Prostate gland (tissue), 2 donors: Measurements from ENCODE around the gene INTS3. TPM values are rescaled to one million over a fixed set of nuclear protein-coding genes. Genes with fewer than 3 reads are reported as not detected.

Experiments
- DNase-seq: peaks from one replicate; pipeline ENCODE4 v3.0.0-alpha.2; 2019; ENCODE audit warnings: low spot score
- H3K27ac ChIP-seq, 2 donors: fragments of 200-600 bp; sonication (generic); 2 replicates each; pipeline ENCODE4 v1.5.1; 2017 to 2019
- H3K27me3 ChIP-seq: fragments of 200-600 bp; sonication (generic); replicated peaks from 2 replicates; pipeline ENCODE4 v1.5.1; 2019; ENCODE audit not compliant: insufficient read depth
- H3K36me3 ChIP-seq, 2 donors: fragments of 200-600 bp; sonication (generic); 1 replicate in 1 of 2; 2 replicates in 1 of 2; pipeline versions ENCODE4 v1.5.1 to v1.8.1; 2017 to 2019
- H3K4me1 ChIP-seq: fragments of 200-600 bp; sonication (generic); replicated peaks from 2 replicates; pipeline ENCODE4 v1.5.1; 2019
- H3K4me3 ChIP-seq, 2 donors: fragments of 200-600 bp; sonication (generic); 2 replicates each; pipeline ENCODE4 v1.5.1; 2017 to 2019
- H3K9me3 ChIP-seq: fragments of 200-600 bp; sonication (generic); 2 replicates; pipeline ENCODE4 v1.5.1; 2017
- POLR2A ChIP-seq: fragments of 450-650 bp; IDR thresholded peaks from one replicate; pipeline ENCODE4 v1.6.1; 2016; ENCODE audit warnings: antibody characterized with exemption, mild to moderate bottlenecking
- POLR2AphosphoS5 ChIP-seq: sonication (generic); formaldehyde crosslinking; IDR thresholded peaks from one replicate; pipeline ENCODE4 v1.6.1; 2017; ENCODE audit warnings: antibody characterized with exemption
- WGBS: methylation state at CpG from one replicate; pipeline ENCODE4 v1.1.5; 2018; 5-methylcytosine and 5-hydroxymethylcytosine counted together
- intact Hi-C: fragments of 100-400 bp; cut with DNase I; formaldehyde crosslinking; loops from one replicate; pipeline ENCODE4 v1.14.2; 2022
- total RNA-seq, 2 donors: library from RNA; depleted of rRNA; stranded (reverse); fragments of >200 nt; gene quantifications; one replicate each; pipeline ENCODE4 v1.1.0, GENCODE V29; 2016
- TF ChIP-seq, protein P1 (sequence below), 4 experiments: fragments of 200-600 bp in 2 of 4; fragments of 450-650 bp in 2 of 4; sonication (generic) in 2 of 4; IDR thresholded peaks; 1 replicate in 3 of 4; 2 replicates in 1 of 4; pipeline ENCODE4 v1.5.1; 2016 to 2019; ENCODE audit warnings: antibody characterized with exemption in 4 of 4, mild to moderate bottlenecking in 2 of 4, moderate library complexity in 2 of 4

The INTS3 gene
- total RNA-seq, 2 donors from 2014 or later = 26.1 to 70.0 TPM

- DNase-seq = no peak
- no peaks in the 10 kb centered on the region for H3K27me3 ChIP-seq
- TF ChIP-seq, protein P1, sequence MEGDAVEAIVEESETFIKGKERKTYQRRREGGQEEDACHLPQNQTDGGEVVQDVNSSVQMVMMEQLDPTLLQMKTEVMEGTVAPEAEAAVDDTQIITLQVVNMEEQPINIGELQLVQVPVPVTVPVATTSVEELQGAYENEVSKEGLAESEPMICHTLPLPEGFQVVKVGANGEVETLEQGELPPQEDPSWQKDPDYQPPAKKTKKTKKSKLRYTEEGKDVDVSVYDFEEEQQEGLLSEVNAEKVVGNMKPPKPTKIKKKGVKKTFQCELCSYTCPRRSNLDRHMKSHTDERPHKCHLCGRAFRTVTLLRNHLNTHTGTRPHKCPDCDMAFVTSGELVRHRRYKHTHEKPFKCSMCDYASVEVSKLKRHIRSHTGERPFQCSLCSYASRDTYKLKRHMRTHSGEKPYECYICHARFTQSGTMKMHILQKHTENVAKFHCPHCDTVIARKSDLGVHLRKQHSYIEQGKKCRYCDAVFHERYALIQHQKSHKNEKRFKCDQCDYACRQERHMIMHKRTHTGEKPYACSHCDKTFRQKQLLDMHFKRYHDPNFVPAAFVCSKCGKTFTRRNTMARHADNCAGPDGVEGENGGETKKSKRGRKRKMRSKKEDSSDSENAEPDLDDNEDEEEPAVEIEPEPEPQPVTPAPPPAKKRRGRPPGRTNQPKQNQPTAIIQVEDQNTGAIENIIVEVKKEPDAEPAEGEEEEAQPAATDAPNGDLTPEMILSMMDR (IDR thresholded peaks at IDR 0.05) = no peak
- TF ChIP-seq POLR2A = no peak
- no peak for TF ChIP-seq POLR2AphosphoS5
- WGBS = 68% methylated on average over 11 of the region's 11 CpGs
- H3K36me3 ChIP-seq = peaks cover 0 to 21% of the 10 kb centered on the region in 2 donors
- H3K4me1 ChIP-seq = no peaks in the 10 kb centered on the region
- H3K4me3 ChIP-seq = no peak overlapping the region
- intact Hi-C loops = loop anchor here (5.0 kb wide), 1 partner anchor 93 kb away; the partner anchor contains the start of gene NPR1
- H3K9me3 ChIP-seq = no peaks in the 10 kb centered on the region
- H3K27ac ChIP-seq = no peak overlapping the region
Measured at GRCh38 chr1:153770797-153771196, 42.9 kb downstream of the INTS3 start.

DNA sequence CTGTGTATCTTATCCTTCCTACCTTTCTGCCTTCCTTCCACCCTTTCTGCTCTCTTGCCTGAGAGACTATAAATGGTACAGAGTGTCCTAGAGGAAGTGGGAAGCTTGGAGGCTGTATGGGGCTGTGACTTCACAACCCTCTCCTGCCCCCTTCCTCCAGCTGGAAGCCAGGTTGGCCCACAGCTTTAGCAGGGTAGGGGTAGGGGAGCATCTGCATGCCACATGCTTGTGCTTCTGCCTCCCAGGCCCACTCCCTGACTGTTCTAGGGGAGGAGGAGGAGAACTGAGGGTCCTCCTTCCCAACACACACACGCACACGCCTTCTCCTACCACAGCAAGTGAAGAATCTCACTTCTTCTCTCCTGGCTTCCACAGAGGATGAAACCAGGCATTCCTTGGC, 43.4 kb downstream of the INTS3 start:
- intact Hi-C loops = loop anchor here (5.0 kb wide), 1 partner anchor 94 kb away; the partner anchor contains the start of gene NPR1
- Histone ChIP-seq H3K27ac (no peak overlapping the region), H3K4me3 (no peak overlapping the region), H3K27me3 (no peaks in the 10 kb centered on the region), H3K9me3 (no peaks in the 10 kb centered on the region), H3K36me3 (peaks cover 0 to 21% of the 10 kb centered on the region in 2 donors), H3K4me1 (no peaks in the 10 kb centered on the region)
- DNase-seq = no peak
- TF ChIP-seq POLR2AphosphoS5 = no peak
- TF ChIP-seq POLR2A = no peak
- TF ChIP-seq, protein P1 (IDR thresholded peaks at IDR 0.05) = no peak
- 76% methylated on average over 2 of the region's 2 CpGs for WGBS

- H3K36me3 ChIP-seq = peaks cover 0 to 21% of the 10 kb centered on the region in 2 donors
Measured at GRCh38 chr1:153771841-153772593, 44.2 kb downstream of the INTS3 start.

DNA sequence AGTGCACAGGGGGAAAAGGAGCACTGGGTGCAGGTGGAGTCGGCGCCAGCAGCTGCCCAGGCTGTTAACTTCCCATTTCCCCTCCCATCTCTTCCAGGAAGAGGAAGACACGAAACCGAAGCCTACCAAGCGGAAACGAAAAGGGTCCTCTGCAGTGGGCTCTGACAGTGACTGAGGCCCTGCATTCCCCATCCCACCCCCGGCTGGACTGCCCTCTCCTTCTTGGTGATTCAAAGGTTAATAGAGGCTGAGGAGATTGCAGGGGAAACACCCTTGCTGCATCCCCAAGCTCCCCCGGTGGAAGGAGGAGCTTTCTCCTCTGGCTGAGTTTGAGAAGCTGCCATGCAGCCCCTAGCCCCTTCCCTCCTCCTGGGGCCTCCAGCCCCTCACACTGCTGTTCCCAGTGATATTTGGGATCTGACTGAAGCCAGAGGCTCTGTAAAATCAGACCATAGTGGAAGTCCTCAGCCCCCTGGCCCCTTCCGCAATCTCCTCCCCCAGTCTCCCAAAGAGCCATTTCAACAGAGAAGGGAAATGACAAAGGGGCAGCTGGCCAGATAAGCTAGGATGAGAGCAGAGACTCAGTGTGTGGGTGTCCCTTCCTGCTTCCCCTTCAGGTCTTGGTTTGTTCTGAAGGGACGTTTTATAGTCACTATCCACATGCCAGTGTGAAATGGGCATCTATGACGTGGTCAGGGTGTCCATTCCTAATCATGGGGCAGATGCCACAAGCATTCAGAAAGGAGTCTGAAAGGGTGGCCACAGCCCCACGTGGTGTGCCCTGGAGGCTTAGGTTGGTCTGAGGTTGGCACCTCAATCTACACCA, 45.5 kb downstream of the INTS3 start:
- Histone ChIP-seq H3K36me3 (peaks cover 0 to 11% of the 10 kb centered on the region in 2 donors), H3K9me3 (no peaks in the 10 kb centered on the region), H3K4me1 (peaks cover 7% of the 10 kb centered on the region), H3K27ac (peak overlapping the region in 1 of 2 donors; percentile 15), H3K27me3 (no peaks in the 10 kb centered on the region), H3K4me3 (no peak overlapping the region)
- TF ChIP-seq POLR2AphosphoS5 (no peak), POLR2A (no peak)
- TF ChIP-seq, protein P1 (IDR thresholded peaks at IDR 0.05) = no peak
- no peak for DNase-seq
- intact Hi-C loops = loop anchor here (5.0 kb wide), 1 partner anchor 96 kb away; the partner anchor contains the start of gene NPR1
- WGBS = 66% methylated on average over 12 of the region's 12 CpGs

More at GRCh38 chr1:153771841-153772593, 44.2 kb downstream of the INTS3 start:
- no peaks in the 10 kb centered on the region for H3K27me3 ChIP-seq
- TF ChIP-seq, protein P1 (IDR thresholded peaks at IDR 0.05) = peak in 3 of 4 experiments; percentile 13 to 29 (median 27)
- no peak for TF ChIP-seq POLR2AphosphoS5
- no peak for TF ChIP-seq POLR2A
- H3K4me1 ChIP-seq = no peaks in the 10 kb centered on the region
- no peak overlapping the region for H3K27ac ChIP-seq
- intact Hi-C loops = loop anchor here (5.0 kb wide), 1 partner anchor 95 kb away; the partner anchor contains the start of gene NPR1
- DNase-seq = no peak
- no peaks in the 10 kb centered on the region for H3K9me3 ChIP-seq
- no peak overlapping the region for H3K4me3 ChIP-seq
- 66% methylated on average over 20 of the region's 21 CpGs for WGBS
